Posterior vena cava (tissue), 2 donors: ENCODE results near the gene ZMYM2. TPM values are rescaled to one million over a fixed set of nuclear protein-coding genes. Genes with fewer than 3 reads are reported as not detected.
A peak's percentile ranks its signal among the peaks of the same experiment; 100 is the strongest.
"Not testable (repeated sequence)": the region's sequence is repeated elsewhere in the genome, so short reads cannot be mapped to it uniquely, and the experiment has no call there.

ENCODE experiments used
- DNase-seq: peaks from one replicate; pipeline ENCODE4 v3.0.0-alpha.2; 2020; ENCODE audit warnings: low spot score
- intact Hi-C, 2 donors: fragments of 100-400 bp; cut with DNase I; formaldehyde crosslinking; loops; one replicate each; pipeline versions ENCODE4 v1.14.1 to v1.14.2; 2022 to 2023
- total RNA-seq, 2 donors: library from RNA; stranded (reverse); fragmentation: NEBNext Ultra II Directional; extraction: Animal tissue kit (Norgen Biotek cat#: 25700); gene quantifications; one replicate each; pipeline ENCODE4 v1.2.1, GENCODE V29; 2021
- donor health status: DM: yes; HTN: yes; CAD: no.
- donor health status: DM: yes; HTN: yes; CAD: no.

ZMYM2 gene
- total RNA-seq, 2 donors from 2014 or later, result 67.8 to 75.4 TPM

- intact Hi-C loops, result no loop called here
- no peak for DNase-seq
Measured at GRCh38 chr13:20035130-20035529, 76.6 kb downstream of the ZMYM2 start.

- intact Hi-C loops, result no loop called here
- DNase-seq, result no peak
Measured at GRCh38 chr13:20037908-20038307, 79.4 kb downstream of the ZMYM2 start.

GRCh38 chr13:20042603-20043002 lies 84.1 kb downstream of the ZMYM2 start:
- DNase-seq, intact Hi-C loops: not testable (repeated sequence)

DNA sequence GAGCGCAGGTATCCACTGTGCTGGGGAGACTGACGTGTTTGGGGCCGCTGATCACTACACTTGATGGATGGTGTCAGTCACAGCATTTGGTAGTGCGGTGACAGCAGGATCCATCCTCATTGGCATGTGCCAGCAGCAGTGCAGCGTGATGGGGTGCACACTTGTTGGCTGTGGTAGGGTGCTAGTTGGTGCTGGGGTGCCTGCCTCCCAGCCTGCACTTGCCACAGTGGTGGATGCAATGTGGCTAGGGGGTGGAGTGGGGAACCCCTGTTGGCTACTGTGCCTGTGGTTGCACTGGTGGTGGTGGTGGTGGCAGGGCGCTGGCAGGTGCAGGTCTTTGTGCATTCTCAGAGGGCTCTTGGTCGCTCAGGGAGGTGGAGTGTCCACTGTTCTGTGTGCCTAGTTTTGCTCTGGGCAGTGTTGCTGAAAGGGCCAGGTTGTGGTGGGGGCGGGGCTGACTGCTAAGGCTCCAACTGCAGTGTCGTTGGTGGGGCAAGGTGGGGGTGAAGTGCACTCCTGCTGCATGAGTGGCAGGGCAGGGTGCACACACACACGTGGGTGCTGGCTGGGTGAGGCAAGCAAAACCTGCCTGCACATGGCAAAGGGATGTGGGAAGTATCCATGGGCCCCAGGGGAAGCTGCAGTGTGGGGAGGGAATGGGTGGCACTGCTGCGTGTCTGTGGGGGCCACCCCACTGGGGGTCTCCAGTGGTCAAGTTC lies 84.8 kb downstream of the ZMYM2 start:
- intact Hi-C loops, result no loop called here
- peak; percentile 73 for DNase-seq

GRCh38 chr13:20044086-20044485 lies 85.6 kb downstream of the ZMYM2 start:
- intact Hi-C loops, result no loop called here
- peak; percentile 49 for DNase-seq

- intact Hi-C loops, result no loop called here
- DNase-seq, result no peak
Measured at GRCh38 chr13:20045950-20046548, 87.5 kb downstream of the ZMYM2 start.

- no peak for DNase-seq
- intact Hi-C loops, result no loop called here
Measured at GRCh38 chr13:20049558-20050473, 91.3 kb downstream of the ZMYM2 start.

- no peak for DNase-seq
- intact Hi-C loops, result no loop called here
Measured at GRCh38 chr13:20051366-20051765, 92.8 kb downstream of the ZMYM2 start.

DNA sequence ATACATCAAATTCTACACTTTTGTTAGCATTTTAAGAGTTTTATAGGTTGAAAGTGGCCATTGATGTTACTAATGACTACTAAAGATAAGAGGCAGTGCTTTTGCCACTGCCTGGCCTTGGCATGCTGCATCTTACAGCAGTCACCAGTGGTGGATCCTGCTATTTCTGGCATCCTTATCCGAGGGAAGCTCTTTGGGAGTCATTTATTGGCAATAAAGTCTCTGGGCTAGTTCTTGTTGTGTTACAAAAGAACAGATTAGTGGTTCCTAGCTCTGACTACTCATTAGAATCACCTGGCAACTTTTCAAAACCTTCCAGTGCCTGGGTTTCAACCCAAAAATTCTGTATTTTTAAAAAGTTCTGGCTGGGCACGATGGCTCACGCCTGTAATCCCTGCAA lies 94.5 kb downstream of the ZMYM2 start:
- intact Hi-C loops, result no loop called here

DNA sequence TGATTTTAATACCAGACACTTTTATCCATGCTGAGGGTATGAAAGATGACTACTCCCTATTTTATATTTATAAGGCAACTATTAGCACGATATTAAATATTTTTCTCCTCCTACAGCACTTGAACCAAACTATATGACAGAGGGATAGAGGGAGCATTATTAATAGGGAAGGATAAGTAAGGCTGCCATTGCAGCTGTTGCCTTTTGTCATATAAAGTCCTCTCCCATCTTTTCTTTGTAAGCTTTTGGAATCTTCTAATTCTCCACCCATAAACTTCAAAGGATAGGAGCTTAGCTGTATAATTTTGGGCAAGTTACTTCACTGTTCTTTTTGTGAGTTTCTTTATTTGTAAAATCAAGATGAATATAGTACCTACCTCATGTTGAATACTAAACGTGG lies 95.4 kb downstream of the ZMYM2 start:
- intact Hi-C loops, result no loop called here
- DNase-seq, result no peak

More for the DNA sequence above, 94.5 kb downstream of the ZMYM2 start:
- DNase-seq, result no peak

DNA sequence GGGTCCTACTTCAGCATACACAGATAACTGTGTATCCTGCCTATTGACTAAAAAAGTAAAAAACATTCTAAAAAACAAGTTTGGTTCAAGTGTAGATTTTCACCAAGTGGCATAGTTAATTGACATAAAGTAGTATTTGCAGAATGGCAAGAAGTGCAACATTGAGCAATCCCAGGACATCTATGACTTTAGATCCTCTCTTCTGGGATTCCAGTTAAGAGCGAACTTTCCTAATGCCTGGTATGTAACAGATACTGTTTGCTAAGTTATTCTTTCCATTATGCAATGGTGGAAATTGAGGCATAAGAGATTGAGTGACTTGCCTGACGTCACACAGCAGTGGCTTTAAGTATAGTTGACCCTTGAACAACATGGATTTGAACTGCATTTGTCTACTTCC lies 96.1 kb downstream of the ZMYM2 start:
- no peak for DNase-seq
- intact Hi-C loops, result no loop called here

DNA sequence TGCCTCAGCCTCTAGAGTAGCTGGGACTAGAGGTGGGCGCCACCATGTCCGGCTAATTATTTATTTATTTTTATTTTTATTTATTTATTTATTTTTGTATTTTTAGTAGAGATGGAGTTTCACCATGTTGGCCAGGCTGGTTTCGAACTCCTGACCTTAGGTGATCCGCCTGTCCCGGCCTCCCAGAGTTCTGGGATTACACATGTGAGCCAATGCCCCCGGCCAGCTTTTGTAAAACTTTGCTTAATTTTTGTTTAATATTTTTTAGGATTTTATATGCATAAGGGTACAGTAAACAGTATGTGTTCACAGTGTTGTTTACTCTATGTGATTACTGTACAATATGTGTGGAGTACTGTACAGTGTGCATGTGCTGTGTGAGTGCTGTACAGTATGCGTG lies 98.7 kb downstream of the ZMYM2 start:
- peak; percentile 57 for DNase-seq
- intact Hi-C loops, result no loop called here

DNA sequence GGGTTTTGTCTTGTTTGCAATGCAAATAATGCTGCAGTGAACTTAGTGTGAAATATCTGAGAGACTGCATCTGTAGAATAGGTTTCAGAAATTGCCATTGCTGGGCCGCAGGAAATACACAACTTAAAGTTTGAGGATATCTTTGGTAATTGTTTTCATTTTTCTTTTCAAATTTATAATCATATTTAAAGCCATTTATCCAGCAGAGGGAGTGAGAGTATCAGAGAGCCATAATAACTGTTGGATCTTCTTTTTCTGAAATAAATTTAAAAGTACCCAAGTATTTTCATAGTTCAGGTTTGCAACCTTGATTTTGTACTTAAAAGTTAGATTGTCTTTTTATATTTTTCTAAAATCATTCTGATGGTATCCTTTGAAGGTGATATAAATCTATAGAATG lies 99.4 kb downstream of the ZMYM2 start:
- no peak for DNase-seq
- intact Hi-C loops, result no loop called here

- DNase-seq, result no peak
- intact Hi-C loops, result no loop called here
Measured at GRCh38 chr13:20058476-20058875, 99.9 kb downstream of the ZMYM2 start.

DNA sequence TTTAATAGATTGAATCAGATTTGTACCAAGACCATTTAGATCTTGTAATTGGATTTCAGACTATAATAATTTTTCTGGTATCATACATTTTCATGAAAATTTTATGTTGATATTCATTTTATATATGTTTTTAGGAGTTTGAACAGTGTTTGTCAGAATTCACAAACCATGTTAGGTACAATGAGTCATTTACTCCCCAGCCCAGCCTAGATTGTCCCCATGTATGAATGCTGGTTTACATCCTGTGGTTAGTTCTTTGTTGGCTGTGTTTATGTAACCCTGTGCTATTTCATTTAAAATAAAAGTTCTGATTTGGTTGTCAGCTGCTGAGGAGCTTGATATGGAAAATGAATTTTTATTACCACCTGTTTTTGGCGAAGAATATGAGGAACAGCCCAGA lies 105.6 kb downstream of the ZMYM2 start:
- intact Hi-C loops, result no loop called here
- no peak for DNase-seq

- peak; percentile 16 for DNase-seq
- intact Hi-C loops, result no loop called here
Measured at GRCh38 chr13:20065516-20065915, 107.0 kb downstream of the ZMYM2 start.

DNA sequence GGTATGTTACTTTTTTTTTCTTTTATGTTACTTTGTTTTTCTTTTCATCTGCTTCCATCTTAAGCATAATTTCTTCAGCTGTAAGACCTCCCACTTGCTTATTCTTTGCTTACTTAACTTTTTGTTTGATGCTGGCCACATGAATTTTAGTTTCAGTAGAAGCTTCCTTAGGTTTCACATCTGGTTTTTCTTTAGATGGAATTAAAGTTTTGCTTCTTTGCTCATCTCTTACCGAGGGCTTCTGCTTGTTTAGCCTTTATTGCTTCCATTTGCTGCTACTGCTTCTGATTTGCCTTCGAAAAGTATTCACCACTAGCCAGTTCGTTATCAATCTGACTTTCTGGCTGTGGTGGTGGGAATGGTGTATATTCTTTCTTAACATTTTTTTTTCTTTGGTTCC lies 111.4 kb downstream of the ZMYM2 start:
- intact Hi-C loops, result no loop called here
- DNase-seq, result no peak

- intact Hi-C loops, result no loop called here
- no peak for DNase-seq
Measured at GRCh38 chr13:20073775-20074174, 115.2 kb downstream of the ZMYM2 start.

- DNase-seq, result no peak
- intact Hi-C loops, result no loop called here
Measured at GRCh38 chr13:20074966-20075365, 116.4 kb downstream of the ZMYM2 start.

DNA sequence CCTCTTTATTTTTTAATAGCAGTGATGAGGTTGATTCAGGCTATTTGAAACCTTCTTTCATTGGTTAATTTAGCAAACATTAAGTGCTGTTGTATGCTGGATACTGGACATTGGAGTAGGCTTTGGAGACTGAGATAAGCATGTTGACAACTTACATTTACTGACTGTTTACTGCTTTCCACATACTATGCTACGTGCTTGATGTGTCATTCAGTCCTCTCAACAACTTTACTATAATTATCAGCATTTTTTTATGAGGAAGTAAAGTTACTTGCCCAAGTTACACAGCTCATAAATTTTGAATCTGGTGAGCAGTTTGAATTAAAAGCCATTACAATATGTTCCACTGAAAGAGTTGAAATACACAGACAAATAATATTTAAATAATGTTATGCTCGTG lies 118.6 kb downstream of the ZMYM2 start:
- no peak for DNase-seq
- intact Hi-C loops, result no loop called here
